Right lobe of liver (tissue), 6 donors: ENCODE measurements around the gene SLC9A6. TPM values are rescaled to one million over a fixed set of nuclear protein-coding genes. Genes with fewer than 3 reads are reported as not detected.
A peak's percentile ranks its signal among the peaks of the same experiment; 100 is the strongest.
"Not testable (repeated sequence)": the region's sequence is repeated elsewhere in the genome, so short reads cannot be mapped to it uniquely, and the experiment has no call there.

Experiments used
- ATAC-seq, 4 donors: fragments of 200-7000 bp; cut with Tn5 transposase; one replicate each; pipeline ENCODE4 v1.9.1; 2020; ENCODE audit warnings: mild to moderate bottlenecking in 4 of 4, moderate library complexity in 4 of 4
- DNase-seq, 3 donors: peaks; one replicate each; pipeline ENCODE4 v3.0.0-alpha.2; 2020
- H3K27ac ChIP-seq, 3 donors: fragments of 200-600 bp; one replicate each; pipeline ENCODE4 v1.8.0; 2022
- H3K27me3 ChIP-seq, 2 donors: fragments of 200-600 bp; one replicate each; pipeline ENCODE4 v1.8.0; 2022
- H3K36me3 ChIP-seq, 4 donors: fragments of 200-600 bp; sonication (generic) in 1 of 4; one replicate each; pipeline versions ENCODE4 v1.5.1 to v1.8.0; 2017 to 2022; ENCODE audit warnings: control low read depth in 1 of 4
- H3K4me1 ChIP-seq, 4 donors: fragments of 200-600 bp; sonication (generic) in 1 of 4; one replicate each; pipeline versions ENCODE4 v1.5.1 to v1.8.0; 2017 to 2022; ENCODE audit warnings: control low read depth in 1 of 4
- H3K4me3 ChIP-seq, 3 donors: fragments of 200-600 bp; one replicate each; pipeline ENCODE4 v1.8.0; 2022
- H3K9me3 ChIP-seq, 4 donors: fragments of 200-600 bp; sonication (generic) in 1 of 4; one replicate each; pipeline versions ENCODE4 v1.5.1 to v1.8.0; 2017 to 2022; ENCODE audit warnings: control low read depth in 1 of 4
- CTCF ChIP-seq, 4 donors: fragments of 200-600 bp in 3 of 4; fragments of 450-650 bp in 1 of 4; IDR thresholded peaks; one replicate each; pipeline versions ENCODE4 v1.5.1 to v1.8.0; 2016 to 2022; ENCODE audit warnings: antibody characterized with exemption in 4 of 4, mild to moderate bottlenecking in 2 of 4
- POLR2A ChIP-seq: fragments of 450-650 bp; IDR thresholded peaks from one replicate; pipeline ENCODE4 v1.6.1; 2017; ENCODE audit warnings: antibody characterized with exemption, mild to moderate bottlenecking
- WGBS: methylation state at CpG from one replicate; pipeline ENCODE4 v1.1.6; 2018; ENCODE audit warnings: low coverage, low lambda C conversion rate; ENCODE audit not compliant: insufficient coverage; ENCODE audit errors: missing lambda C conversion rate; 5-methylcytosine and 5-hydroxymethylcytosine counted together
- intact Hi-C, 2 donors: fragments of 100-400 bp; cut with DNase I; formaldehyde crosslinking; loops; one replicate each; pipeline versions ENCODE4 v1.11.2 to v1.14.1; 2022
- total RNA-seq, 6 experiments: library from RNA; depleted of rRNA in 2 of 6; stranded (reverse); fragments of >200 nt in 2 of 6; fragmentation: NEBNext Ultra II Directional in 3 of 6; extraction: Animal tissue kit (Norgen Biotek cat#: 25700) in 3 of 6; gene quantifications; one replicate each; pipeline versions ENCODE4 v1.1.0 to v1.2.4, GENCODE V29; 2016 to 2023
- donor health status: DM: no; HTN: yes; CAD: no.
- donor health status: DM: no; HTN: no; CAD: no.
- donor health status: DM: no; HTN: no; CAD: no.
- donor health status: DM: no; HTN: yes; CAD: no.
- donor health status: DM: no; HTN: yes; CAD: no.

Gene SLC9A6
- total RNA-seq, 6 experiments from 2014 or later: 3.6 to 7.6 (median 4.9) TPM

- WGBS: 13% methylated on average over 2 of the region's 3 CpGs
- ATAC-seq: peak; percentile 47 to 90 (median 76)
- Histone ChIP-seq H3K4me3 (no peak overlapping the region), H3K27me3 (no peaks in the 10 kb centered on the region), H3K27ac (no peak overlapping the region), H3K36me3 (no peaks in the 10 kb centered on the region), H3K9me3 (no peaks in the 10 kb centered on the region), H3K4me1 (no peaks in the 10 kb centered on the region)
- TF ChIP-seq POLR2A: no peak
- TF ChIP-seq CTCF (IDR thresholded peaks at IDR 0.05): no peak
- no peak for DNase-seq
- intact Hi-C loops: no loop called here
Measured at GRCh38 chrX:136049608-136050007, 64.4 kb downstream of the SLC9A6 start.

GRCh38 chrX:136050875-136051274 is 65.6 kb downstream of the SLC9A6 start:
- H3K27me3 ChIP-seq, H3K36me3 ChIP-seq, H3K9me3 ChIP-seq, H3K4me1 ChIP-seq, H3K27ac ChIP-seq, DNase-seq, intact Hi-C loops, H3K4me3 ChIP-seq, ATAC-seq: not testable (repeated sequence)
- 67% methylated on average over 4 of the region's 9 CpGs for WGBS

- H3K27me3 ChIP-seq: no peaks in the 10 kb centered on the region
- H3K9me3 ChIP-seq: no peaks in the 10 kb centered on the region
- no peak for DNase-seq
- H3K4me3 ChIP-seq: no peak overlapping the region
- TF ChIP-seq CTCF (IDR thresholded peaks at IDR 0.05) (no peak), POLR2A (no peak)
- intact Hi-C loops: no loop called here
- no peak overlapping the region for H3K27ac ChIP-seq
- no peaks in the 10 kb centered on the region for H3K4me1 ChIP-seq
- no peak for ATAC-seq
- no peaks in the 10 kb centered on the region for H3K36me3 ChIP-seq
- WGBS: 26% methylated on average over 3 of the region's 3 CpGs
Measured at GRCh38 chrX:136051611-136052010, 66.4 kb downstream of the SLC9A6 start.

- DNase-seq (no peak), ATAC-seq (no peak)
- no peaks in the 10 kb centered on the region for H3K27me3 ChIP-seq
- no peaks in the 10 kb centered on the region for H3K4me1 ChIP-seq
- 52% methylated on average over 4 of the region's 5 CpGs for WGBS
- no peaks in the 10 kb centered on the region for H3K9me3 ChIP-seq
- no peak overlapping the region for H3K4me3 ChIP-seq
- H3K36me3 ChIP-seq: no peaks in the 10 kb centered on the region
- intact Hi-C loops: no loop called here
- H3K27ac ChIP-seq: no peak overlapping the region
- no peak for TF ChIP-seq CTCF (IDR thresholded peaks at IDR 0.05)
- TF ChIP-seq POLR2A: no peak
Measured at GRCh38 chrX:136055651-136056221, 70.5 kb downstream of the SLC9A6 start.

- WGBS: 68% methylated on average over 4 of the region's 4 CpGs
Measured at GRCh38 chrX:136057567-136057966, 72.3 kb downstream of the SLC9A6 start.

More at GRCh38 chrX:136057567-136057966, 72.3 kb downstream of the SLC9A6 start:
- TF ChIP-seq CTCF (IDR thresholded peaks at IDR 0.05) (no peak), POLR2A (no peak)
- DNase-seq (no peak), ATAC-seq (no peak)
- intact Hi-C loops: no loop called here
- Histone ChIP-seq H3K27me3 (no peaks in the 10 kb centered on the region), H3K27ac (no peak overlapping the region), H3K9me3 (no peaks in the 10 kb centered on the region), H3K36me3 (no peaks in the 10 kb centered on the region), H3K4me1 (no peaks in the 10 kb centered on the region), H3K4me3 (no peak overlapping the region)
